Neural cell (in vitro differentiated cells): ENCODE data around the gene TMEM121B. TPM values are rescaled to one million over a fixed set of nuclear protein-coding genes. Genes with fewer than 3 reads are reported as not detected.

Source experiments
- H2AFZ ChIP-seq: fragments of 200-600, 300-800 bp; sonication (generic), shearing (Covaris generic); 2 replicates; pipeline ENCODE4 v1.6.0; 2014; ENCODE audit warnings: low read depth, mild to moderate bottlenecking, antibody characterized with exemption, low read length, moderate library complexity
- H3F3A ChIP-seq: fragments of 200-600 bp; shearing (Covaris generic); 2 replicates; pipeline ENCODE4 v1.6.1; 2016; ENCODE audit warnings: mild to moderate bottlenecking, moderate library complexity, mixed read lengths, antibody characterized with exemption, low read length; ENCODE audit not compliant: insufficient read depth, poor library complexity, severe bottlenecking
- H3K27ac ChIP-seq: fragments of 200-600, 300-800 bp; sonication (generic), shearing (Covaris generic); 2 replicates; pipeline ENCODE4 v1.5.1; 2014; ENCODE audit warnings: mild to moderate bottlenecking, low read length, moderate library complexity
- H3K27me3 ChIP-seq: fragments of 300-800, 200-600 bp; sonication (generic), shearing (Covaris generic); 2 replicates; pipeline ENCODE4 v1.6.0; 2014; ENCODE audit warnings: mild to moderate bottlenecking, low read depth, low read length, moderate library complexity; ENCODE audit not compliant: insufficient read depth
- H3K36me3 ChIP-seq: fragments of 300-800, 200-600 bp; sonication (generic), shearing (Covaris generic); 2 replicates; pipeline ENCODE4 v1.5.1; 2014; ENCODE audit warnings: mild to moderate bottlenecking, antibody characterized with exemption, low read length, moderate library complexity; ENCODE audit not compliant: insufficient read depth
- H3K4me2 ChIP-seq: fragments of 300-800, 200-600 bp; sonication (generic), shearing (Covaris generic); 2 replicates; pipeline ENCODE4 v1.6.0; 2014; ENCODE audit warnings: mild to moderate bottlenecking, low read length
- H3K4me3 ChIP-seq: fragments of 300-800, 200-600 bp; sonication (generic), shearing (Covaris generic); 2 replicates; pipeline ENCODE4 v1.5.1; 2014; ENCODE audit warnings: mild to moderate bottlenecking, low read length, moderate library complexity
- H3K79me2 ChIP-seq: fragments of 200-600 bp; shearing (Covaris generic); replicated peaks from 2 replicates; pipeline ENCODE4 v1.6.0; 2014; ENCODE audit warnings: mild to moderate bottlenecking, low read length, moderate library complexity; ENCODE audit not compliant: insufficient read depth
- H3K9ac ChIP-seq: fragments of 300-800, 200-600 bp; sonication (generic), shearing (Covaris generic); 2 replicates; pipeline ENCODE4 v1.6.1; 2016; ENCODE audit warnings: mild to moderate bottlenecking, low read length, mixed read lengths
- H3K9me2 ChIP-seq: fragments of 200-600 bp; shearing (Covaris generic); 2 replicates; pipeline ENCODE4 v1.6.1; 2016; ENCODE audit warnings: mild to moderate bottlenecking, low read length, mixed read lengths; ENCODE audit not compliant: insufficient read depth
- H3K9me3 ChIP-seq: fragments of 200-600, 300-800 bp; sonication (generic), shearing (Covaris generic); 2 replicates; pipeline ENCODE4 v1.6.1; 2016; ENCODE audit warnings: mild to moderate bottlenecking, mixed run types, low read length, moderate library complexity, mixed read lengths
- H4K20me1 ChIP-seq: fragments of 200-600 bp; shearing (Covaris generic); 2 replicates; pipeline ENCODE4 v1.6.1; 2016; ENCODE audit warnings: mild to moderate bottlenecking, mixed run types; ENCODE audit not compliant: insufficient read depth
- EP300 ChIP-seq: fragments of 450-650 bp; conservative IDR thresholded peaks from 2 replicates; pipeline ENCODE4 v1.6.1; 2014; ENCODE audit warnings: antibody characterized with exemption, mild to moderate bottlenecking, moderate library complexity; ENCODE audit not compliant: poor library complexity, severe bottlenecking
- EZH2 ChIP-seq: fragments of 200-600, 300-800 bp; shearing (Covaris generic), sonication (generic); IDR thresholded peaks from 2 replicates; pipeline ENCODE4 v1.6.1; 2014; ENCODE audit warnings: antibody characterized with exemption, low read length, borderline replicate concordance, mild to moderate bottlenecking; ENCODE audit not compliant: insufficient read depth, poor library complexity, severe bottlenecking
- POLR2AphosphoS5 ChIP-seq: IDR thresholded peaks from 2 replicates; pipeline ENCODE4 v1.6.1; 2012
- RAD21 ChIP-seq: fragments of 450-650 bp; conservative IDR thresholded peaks from 2 replicates; pipeline ENCODE4 v1.6.1; 2014; ENCODE audit warnings: antibody characterized with exemption, mild to moderate bottlenecking, moderate library complexity
- SMC3 ChIP-seq: fragments of 450-650 bp; conservative IDR thresholded peaks from 2 replicates; pipeline ENCODE4 v1.6.1; 2014; ENCODE audit warnings: antibody characterized with exemption, mild to moderate bottlenecking, moderate library complexity; ENCODE audit not compliant: poor library complexity
- polyA plus RNA-seq: library from polyadenylated mRNA; depleted of rRNA; stranded (reverse); fragments of >200 nt; gene quantifications from 2 replicates; pipeline ENCODE4 v1.2.3, GENCODE V29; 2014
- TF ChIP-seq, protein P1 (sequence below): IDR thresholded peaks from 2 replicates; pipeline ENCODE4 v1.6.1; 2012; ENCODE audit warnings: borderline replicate concordance
- TF ChIP-seq, protein P2 (sequence below): fragments of 450-650 bp; IDR thresholded peaks from 2 replicates; pipeline ENCODE4 v1.5.1; 2014; ENCODE audit warnings: antibody characterized with exemption, mild to moderate bottlenecking, moderate library complexity; ENCODE audit not compliant: poor library complexity, severe bottlenecking

The TMEM121B gene
- polyA plus RNA-seq, 1 donor from 2014 or later = 15.8 TPM

DNA sequence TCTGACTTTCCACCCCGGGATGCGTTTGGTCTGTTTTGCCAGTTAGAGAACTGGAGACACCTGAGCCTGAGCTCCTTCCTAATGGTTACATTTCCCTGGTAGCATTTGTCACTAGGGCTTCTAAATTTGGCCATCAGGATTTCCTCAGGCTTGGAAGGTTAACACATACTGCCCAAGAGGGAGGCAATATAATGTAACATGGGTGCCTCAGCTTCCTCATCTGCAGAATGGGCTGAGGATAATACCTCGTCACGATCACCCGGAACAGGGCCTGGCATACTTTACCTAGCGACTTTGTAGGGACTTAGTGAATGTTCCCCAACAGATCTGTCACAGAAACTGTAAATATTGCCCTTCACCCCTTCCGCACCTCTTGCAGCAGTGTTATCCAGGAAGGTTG is 25.1 kb downstream of the TMEM121B start:
- Histone ChIP-seq H4K20me1 (no peaks in the 10 kb centered on the region), H3K27ac (no peak overlapping the region), H3K27me3 (no peaks in the 10 kb centered on the region), H2AFZ (no peak overlapping the region), H3K4me3 (no peak overlapping the region), H3K9me3 (no peaks in the 10 kb centered on the region), H3K4me2 (no peak overlapping the region), H3F3A (no peaks in the 10 kb centered on the region), H3K79me2 (no peaks in the 10 kb centered on the region), H3K36me3 (no peaks in the 10 kb centered on the region), H3K9me2 (no peaks in the 10 kb centered on the region), H3K9ac (no peak overlapping the region)
- TF ChIP-seq, protein P1, sequence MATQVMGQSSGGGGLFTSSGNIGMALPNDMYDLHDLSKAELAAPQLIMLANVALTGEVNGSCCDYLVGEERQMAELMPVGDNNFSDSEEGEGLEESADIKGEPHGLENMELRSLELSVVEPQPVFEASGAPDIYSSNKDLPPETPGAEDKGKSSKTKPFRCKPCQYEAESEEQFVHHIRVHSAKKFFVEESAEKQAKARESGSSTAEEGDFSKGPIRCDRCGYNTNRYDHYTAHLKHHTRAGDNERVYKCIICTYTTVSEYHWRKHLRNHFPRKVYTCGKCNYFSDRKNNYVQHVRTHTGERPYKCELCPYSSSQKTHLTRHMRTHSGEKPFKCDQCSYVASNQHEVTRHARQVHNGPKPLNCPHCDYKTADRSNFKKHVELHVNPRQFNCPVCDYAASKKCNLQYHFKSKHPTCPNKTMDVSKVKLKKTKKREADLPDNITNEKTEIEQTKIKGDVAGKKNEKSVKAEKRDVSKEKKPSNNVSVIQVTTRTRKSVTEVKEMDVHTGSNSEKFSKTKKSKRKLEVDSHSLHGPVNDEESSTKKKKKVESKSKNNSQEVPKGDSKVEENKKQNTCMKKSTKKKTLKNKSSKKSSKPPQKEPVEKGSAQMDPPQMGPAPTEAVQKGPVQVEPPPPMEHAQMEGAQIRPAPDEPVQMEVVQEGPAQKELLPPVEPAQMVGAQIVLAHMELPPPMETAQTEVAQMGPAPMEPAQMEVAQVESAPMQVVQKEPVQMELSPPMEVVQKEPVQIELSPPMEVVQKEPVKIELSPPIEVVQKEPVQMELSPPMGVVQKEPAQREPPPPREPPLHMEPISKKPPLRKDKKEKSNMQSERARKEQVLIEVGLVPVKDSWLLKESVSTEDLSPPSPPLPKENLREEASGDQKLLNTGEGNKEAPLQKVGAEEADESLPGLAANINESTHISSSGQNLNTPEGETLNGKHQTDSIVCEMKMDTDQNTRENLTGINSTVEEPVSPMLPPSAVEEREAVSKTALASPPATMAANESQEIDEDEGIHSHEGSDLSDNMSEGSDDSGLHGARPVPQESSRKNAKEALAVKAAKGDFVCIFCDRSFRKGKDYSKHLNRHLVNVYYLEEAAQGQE = no peak
- no peak for TF ChIP-seq RAD21
- TF ChIP-seq, protein P2, sequence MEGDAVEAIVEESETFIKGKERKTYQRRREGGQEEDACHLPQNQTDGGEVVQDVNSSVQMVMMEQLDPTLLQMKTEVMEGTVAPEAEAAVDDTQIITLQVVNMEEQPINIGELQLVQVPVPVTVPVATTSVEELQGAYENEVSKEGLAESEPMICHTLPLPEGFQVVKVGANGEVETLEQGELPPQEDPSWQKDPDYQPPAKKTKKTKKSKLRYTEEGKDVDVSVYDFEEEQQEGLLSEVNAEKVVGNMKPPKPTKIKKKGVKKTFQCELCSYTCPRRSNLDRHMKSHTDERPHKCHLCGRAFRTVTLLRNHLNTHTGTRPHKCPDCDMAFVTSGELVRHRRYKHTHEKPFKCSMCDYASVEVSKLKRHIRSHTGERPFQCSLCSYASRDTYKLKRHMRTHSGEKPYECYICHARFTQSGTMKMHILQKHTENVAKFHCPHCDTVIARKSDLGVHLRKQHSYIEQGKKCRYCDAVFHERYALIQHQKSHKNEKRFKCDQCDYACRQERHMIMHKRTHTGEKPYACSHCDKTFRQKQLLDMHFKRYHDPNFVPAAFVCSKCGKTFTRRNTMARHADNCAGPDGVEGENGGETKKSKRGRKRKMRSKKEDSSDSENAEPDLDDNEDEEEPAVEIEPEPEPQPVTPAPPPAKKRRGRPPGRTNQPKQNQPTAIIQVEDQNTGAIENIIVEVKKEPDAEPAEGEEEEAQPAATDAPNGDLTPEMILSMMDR = no peak
- no peak for TF ChIP-seq SMC3
- no peak for TF ChIP-seq EP300

DNA sequence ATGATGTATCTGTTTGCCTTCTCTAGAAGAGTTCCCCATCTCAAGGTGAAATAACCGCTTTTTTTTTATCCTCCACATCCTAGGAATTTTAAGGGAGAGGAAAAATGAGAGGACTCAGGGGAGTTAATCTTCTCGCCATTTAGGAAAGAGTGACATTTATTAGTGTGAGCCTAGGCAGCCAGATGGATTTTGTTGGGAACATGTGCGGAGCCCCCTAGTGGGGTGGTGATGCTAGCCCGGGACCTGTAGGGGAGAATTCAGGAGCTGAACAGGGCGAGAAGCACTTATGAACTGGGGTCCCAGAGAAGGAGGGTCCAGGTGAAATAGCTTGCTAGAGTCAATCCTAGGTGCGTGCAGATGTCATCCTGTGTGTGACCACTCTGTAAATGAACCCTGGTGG is 25.6 kb downstream of the TMEM121B start:
- no peaks in the 10 kb centered on the region for H3K9me2 ChIP-seq
- H3K4me3 ChIP-seq = no peak overlapping the region
- H3K9ac ChIP-seq = no peak overlapping the region
- no peak overlapping the region for H3K27ac ChIP-seq
- no peak for TF ChIP-seq EP300
- no peak for TF ChIP-seq EZH2
- TF ChIP-seq, protein P2 = no peak
- TF ChIP-seq POLR2AphosphoS5 = no peak
- no peak for TF ChIP-seq SMC3
- TF ChIP-seq, protein P1 = no peak
- no peaks in the 10 kb centered on the region for H3K9me3 ChIP-seq
- no peaks in the 10 kb centered on the region for H3K36me3 ChIP-seq
- H3K27me3 ChIP-seq = no peaks in the 10 kb centered on the region
- H3K79me2 ChIP-seq = no peaks in the 10 kb centered on the region
- H3F3A ChIP-seq = no peaks in the 10 kb centered on the region
- no peak overlapping the region for H2AFZ ChIP-seq
- no peaks in the 10 kb centered on the region for H4K20me1 ChIP-seq
- H3K4me2 ChIP-seq = no peak overlapping the region
